ENCODE measurements around the gene DMD. TPM values are rescaled to one million over a fixed set of nuclear protein-coding genes. Genes with fewer than 3 reads are reported as not detected.

DMD gene
- total and polyA plus RNA-seq, 2 donors (not counting 1 experiment from before 2014, with no cell fraction given) = 5.1 to 7.2 TPM

DNA sequence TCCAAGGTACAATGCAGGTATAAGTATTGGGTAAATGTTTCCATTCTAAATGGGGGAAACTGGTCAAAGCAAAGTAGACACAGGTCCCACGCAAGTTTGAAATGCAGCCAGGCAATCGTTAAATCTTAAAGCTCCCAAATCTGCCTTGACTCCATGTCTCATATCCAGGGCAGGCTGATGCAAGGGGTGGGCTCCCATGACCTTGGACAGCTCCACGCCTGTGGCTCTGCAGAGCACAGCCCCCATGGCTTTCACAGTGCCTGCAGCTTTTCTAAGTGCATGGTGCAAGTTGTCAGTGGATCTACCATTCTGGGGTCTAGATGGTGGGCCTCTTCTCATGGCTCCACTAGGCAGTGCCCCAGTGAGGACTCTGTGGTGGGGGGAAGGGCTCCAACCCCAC lies 436.4 kb downstream of the DMD start:
- Histone ChIP-seq H2AFZ (ENCODE audit: low read length) (no peak overlapping the region), H3K4me2 (ENCODE audit: extremely low read depth, insufficient read depth, low read length) (no peak overlapping the region), H3K9me3 (ENCODE audit: control insufficient read depth, insufficient read depth, low read depth, low read length) (no peaks in the 10 kb centered on the region), H3K79me2 (ENCODE audit: control insufficient read depth, insufficient read depth, low read length) (no peaks in the 10 kb centered on the region), H3K9ac (ENCODE audit: insufficient read depth, low read length) (no peak overlapping the region), H3K27ac (ENCODE audit: insufficient read depth, low read length) (no peak overlapping the region), H3K4me3 (replicated peaks in 1 of 4; ENCODE audit: control extremely low read depth in 1 of 4, insufficient read depth in 1 of 4, low read depth in 3 of 4, low read length in 4 of 4) (no peak overlapping the region), H4K20me1 (ENCODE audit: control insufficient read depth, extremely low read depth, insufficient read depth, low read length) (no peaks in the 10 kb centered on the region), H3K27me3 (ENCODE audit: control insufficient read depth, insufficient read depth, low read length) (no peaks in the 10 kb centered on the region), H3K36me3 (ENCODE audit: control insufficient read depth, insufficient read depth, low read length) (no peaks in the 10 kb centered on the region), H3K4me1 (ENCODE audit: control insufficient read depth, extremely low read depth, insufficient read depth, low read length) (no peaks in the 10 kb centered on the region)
- DNase-seq (ENCODE audit: low read depth in 2 of 2) = no peak
- TF ChIP-seq CTCF (conservative IDR thresholded peaks at IDR 0.05 in 1 of 2, IDR thresholded peaks at IDR 0.05 in 1 of 2; ENCODE audit: low read depth in 1 of 2, low read length in 2 of 2) (no peak), EZH2 (IDR thresholded peaks at IDR 0.05; ENCODE audit: low read length, missing control alignments) (no peak)

DNA sequence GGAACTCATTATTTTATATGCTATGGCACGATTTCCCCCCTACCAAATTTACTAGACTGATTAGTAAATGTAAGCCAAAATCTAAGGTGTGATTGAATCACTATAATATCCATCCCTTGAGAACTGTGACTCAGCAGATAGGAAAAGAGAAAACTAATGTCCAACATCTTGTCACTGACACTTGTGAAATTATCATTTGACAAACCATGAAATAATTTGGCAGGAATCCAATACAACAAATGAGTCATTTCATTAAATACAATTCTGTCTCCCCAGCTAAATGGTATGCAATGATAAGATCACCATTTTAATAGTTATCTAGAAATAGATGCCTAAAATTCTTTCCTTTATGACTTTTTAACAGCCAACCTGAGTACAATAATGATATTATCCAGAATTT lies 462.3 kb downstream of the DMD start:
- H3K36me3 ChIP-seq (ENCODE audit: control insufficient read depth, insufficient read depth, low read length) = no peaks in the 10 kb centered on the region
- H3K4me3 ChIP-seq (replicated peaks in 1 of 4; ENCODE audit: control extremely low read depth in 1 of 4, insufficient read depth in 1 of 4, low read depth in 3 of 4, low read length in 4 of 4) = no peak overlapping the region
- H3K9ac ChIP-seq (ENCODE audit: insufficient read depth, low read length) = no peak overlapping the region
- no peak overlapping the region for H3K4me2 ChIP-seq (ENCODE audit: extremely low read depth, insufficient read depth, low read length)
- H4K20me1 ChIP-seq (ENCODE audit: control insufficient read depth, extremely low read depth, insufficient read depth, low read length) = no peaks in the 10 kb centered on the region
- no peak overlapping the region for H3K27ac ChIP-seq (ENCODE audit: insufficient read depth, low read length)
- no peaks in the 10 kb centered on the region for H3K27me3 ChIP-seq (ENCODE audit: control insufficient read depth, insufficient read depth, low read length)
- H3K79me2 ChIP-seq (ENCODE audit: control insufficient read depth, insufficient read depth, low read length) = no peaks in the 10 kb centered on the region
- DNase-seq (ENCODE audit: low read depth in 2 of 2) = peak in 1 of 2 donors; percentile 11
- H3K9me3 ChIP-seq (ENCODE audit: control insufficient read depth, insufficient read depth, low read depth, low read length) = no peaks in the 10 kb centered on the region
- no peaks in the 10 kb centered on the region for H3K4me1 ChIP-seq (ENCODE audit: control insufficient read depth, extremely low read depth, insufficient read depth, low read length)
- no peak overlapping the region for H2AFZ ChIP-seq (ENCODE audit: low read length)
- no peak for TF ChIP-seq CTCF (conservative IDR thresholded peaks at IDR 0.05 in 1 of 2, IDR thresholded peaks at IDR 0.05 in 1 of 2; ENCODE audit: low read depth in 1 of 2, low read length in 2 of 2)
- no peak for TF ChIP-seq EZH2 (IDR thresholded peaks at IDR 0.05; ENCODE audit: low read length, missing control alignments)

- Histone ChIP-seq H3K79me2 (ENCODE audit: control insufficient read depth, insufficient read depth, low read length) (no peaks in the 10 kb centered on the region), H3K27me3 (ENCODE audit: control insufficient read depth, insufficient read depth, low read length) (no peaks in the 10 kb centered on the region)
Observed at GRCh38 chrX:32745323-32745722, 466.0 kb downstream of the DMD start.

More at GRCh38 chrX:32745323-32745722, 466.0 kb downstream of the DMD start:
- Histone ChIP-seq H3K9ac (ENCODE audit: insufficient read depth, low read length) (no peak overlapping the region), H3K9me3 (ENCODE audit: control insufficient read depth, insufficient read depth, low read depth, low read length) (no peaks in the 10 kb centered on the region), H3K4me3 (replicated peaks in 1 of 4; ENCODE audit: control extremely low read depth in 1 of 4, insufficient read depth in 1 of 4, low read depth in 3 of 4, low read length in 4 of 4) (no peak overlapping the region), H4K20me1 (ENCODE audit: control insufficient read depth, extremely low read depth, insufficient read depth, low read length) (no peaks in the 10 kb centered on the region), H2AFZ (ENCODE audit: low read length) (no peak overlapping the region), H3K4me1 (ENCODE audit: control insufficient read depth, extremely low read depth, insufficient read depth, low read length) (no peaks in the 10 kb centered on the region), H3K27ac (ENCODE audit: insufficient read depth, low read length) (no peak overlapping the region), H3K4me2 (ENCODE audit: extremely low read depth, insufficient read depth, low read length) (no peak overlapping the region), H3K36me3 (ENCODE audit: control insufficient read depth, insufficient read depth, low read length) (no peaks in the 10 kb centered on the region)
- TF ChIP-seq CTCF (conservative IDR thresholded peaks at IDR 0.05 in 1 of 2, IDR thresholded peaks at IDR 0.05 in 1 of 2; ENCODE audit: low read depth in 1 of 2, low read length in 2 of 2) = no peak
- TF ChIP-seq EZH2 (IDR thresholded peaks at IDR 0.05; ENCODE audit: low read length, missing control alignments) = no peak
- DNase-seq (ENCODE audit: low read depth in 2 of 2) = peak in 1 of 2 donors; percentile 23
